Stomach (tissue), 9 donors: Measurements from ENCODE around the gene ABCA7. TPM values are rescaled to one million over a fixed set of nuclear protein-coding genes. Genes with fewer than 3 reads are reported as not detected.

Experiments
- DNase-seq, 2 donors: peaks; one replicate each; pipeline versions ENCODE4 v3.0.0 to v3.0.0-alpha.2; 2013 to 2019
- H3K27ac ChIP-seq, 5 donors: fragments of 200-600 bp in 4 of 5; sonication (generic) in 4 of 5; one replicate each; pipeline ENCODE4 v1.5.1; 2013 to 2019; ENCODE audit warnings: mild to moderate bottlenecking in 1 of 5, moderate library complexity in 1 of 5
- H3K27me3 ChIP-seq, 3 donors: fragments of 200-600 bp; sonication (generic); one replicate each; pipeline ENCODE4 v1.5.1; 2017 to 2019; ENCODE audit warnings: mixed run types in 1 of 3
- H3K36me3 ChIP-seq, 4 donors: fragments of 200-600 bp; sonication (generic); 1 replicate in 3 of 4; 2 replicates in 1 of 4; pipeline ENCODE4 v1.5.1; 2016 to 2019
- H3K4me1 ChIP-seq, 4 donors: fragments of 200-600 bp; sonication (generic); one replicate each; pipeline ENCODE4 v1.5.1; 2016 to 2019
- H3K4me3 ChIP-seq, 4 donors: fragments of 200-600 bp; sonication (generic) in 3 of 4; one replicate each; pipeline ENCODE4 v1.5.1; 2016 to 2019; ENCODE audit warnings: mild to moderate bottlenecking in 1 of 4
- H3K9me3 ChIP-seq, 4 donors: fragments of 200-600 bp; sonication (generic); one replicate each; pipeline ENCODE4 v1.5.1; 2016 to 2019
- CTCF ChIP-seq, 7 experiments: fragments of 450-650 bp in 4 of 7; fragments of 200-600 bp in 3 of 7; sonication (generic) in 3 of 7; IDR thresholded peaks; one replicate each; pipeline ENCODE4 v1.5.1; 2016 to 2019; ENCODE audit warnings: antibody characterized with exemption in 7 of 7, control low read depth in 2 of 7, mild to moderate bottlenecking in 1 of 7
- EP300 ChIP-seq: sonication (generic); formaldehyde crosslinking; IDR thresholded peaks from one replicate; pipeline ENCODE4 v1.6.1; 2017; ENCODE audit warnings: antibody characterized with exemption
- POLR2A ChIP-seq, 4 donors: fragments of 450-650 bp; IDR thresholded peaks; one replicate each; pipeline ENCODE4 v1.6.1; 2016; ENCODE audit warnings: antibody characterized with exemption in 4 of 4, control low read depth in 2 of 4, mild to moderate bottlenecking in 1 of 4, moderate library complexity in 1 of 4
- POLR2AphosphoS5 ChIP-seq, 3 donors: sonication (generic); formaldehyde crosslinking; IDR thresholded peaks; one replicate each; pipeline ENCODE4 v1.6.1; 2016; ENCODE audit warnings: antibody characterized with exemption in 3 of 3
- WGBS, 5 donors: extraction: QIAGEN DNeasy Blood & Tissue Kit in 3 of 5; methylation state at CpG; one replicate each; pipeline versions ENCODE4 v1.1.5 to v1.1.7; 2013 to 2018; 5-methylcytosine and 5-hydroxymethylcytosine counted together
- intact Hi-C: fragments of 100-400 bp; cut with DNase I; formaldehyde crosslinking; loops from one replicate; pipeline ENCODE4 v1.15.1; 2023; ENCODE audit warnings: low total_unique reads
- polyA plus RNA-seq, 3 donors: library from polyadenylated mRNA; stranded (reverse); fragments of 200-250 nt; gene quantifications; one replicate each; pipeline ENCODE4 v1.2.3, GENCODE V29; 2013
- total RNA-seq, 5 donors: library from RNA; depleted of rRNA; stranded (reverse); fragments of >200 nt; gene quantifications; one replicate each; pipeline versions ENCODE4 v1.1.0 to v1.2.3, GENCODE V29; 2014 to 2016
- donor health status: healthy with polysubstance abuse.
- donor health status: Bipolar disorder and iron deficiency.
- donor health status: healthy.

Gene ABCA7
- total and polyA plus RNA-seq, 8 donors: 5.1 to 144 (median 34.7) TPM

GRCh38 chr19:1068009-1069001 is 28.4 kb downstream of the ABCA7 start:
- peaks cover 0 to 78% (median 39%) of the 10 kb centered on the region in 3 donors for H3K27me3 ChIP-seq
- TF ChIP-seq CTCF (IDR thresholded peaks at IDR 0.05): no peak
- no peak for TF ChIP-seq POLR2A (IDR thresholded peaks at IDR 0.05)
- no peak for TF ChIP-seq EP300
- TF ChIP-seq POLR2AphosphoS5 (IDR thresholded peaks at IDR 0.05): no peak
- H3K27ac ChIP-seq: peak overlapping the region; percentile 37 to 87 (median 77)
- H3K4me1 ChIP-seq: peaks cover 54 to 91% (median 71%) of the 10 kb centered on the region in 4 donors
- peaks cover 0 to 16% (median 0%) of the 10 kb centered on the region in 4 donors for H3K36me3 ChIP-seq
- intact Hi-C loops: no loop called here
- H3K4me3 ChIP-seq: peak overlapping the region; percentile 42 to 62 (median 50)
- peak in 1 of 2 donors; percentile 57 for DNase-seq
- H3K9me3 ChIP-seq: no peaks in the 10 kb centered on the region
- 58 to 72% (median 64%) methylated on average over 33 to 45 of the region's 45 CpGs for WGBS, 5 donors

GRCh38 chr19:1069009-1069779 is 29.3 kb downstream of the ABCA7 start:
- intact Hi-C loops: no loop called here
- peaks cover 53 to 94% (median 76%) of the 10 kb centered on the region in 4 donors for H3K4me1 ChIP-seq
- WGBS, 5 donors: 25 to 35% (median 26%) methylated on average over 22 to 25 of the region's 25 CpGs
- peak; percentile 69 to 74 for DNase-seq
- no peaks in the 10 kb centered on the region for H3K9me3 ChIP-seq
- H3K27ac ChIP-seq: peak overlapping the region; percentile 27 to 87 (median 77)
- H3K36me3 ChIP-seq: peaks cover 0 to 23% (median 0%) of the 10 kb centered on the region in 4 donors
- no peak for TF ChIP-seq POLR2A (IDR thresholded peaks at IDR 0.05)
- TF ChIP-seq POLR2AphosphoS5 (IDR thresholded peaks at IDR 0.05): peak in 2 of 3 donors; percentile 25 to 35
- H3K27me3 ChIP-seq: peaks cover 0 to 78% (median 39%) of the 10 kb centered on the region in 3 donors
- peak overlapping the region; percentile 42 to 62 (median 50) for H3K4me3 ChIP-seq

GRCh38 chr19:1070576-1070930 is 30.6 kb downstream of the ABCA7 start:
- Histone ChIP-seq H3K36me3 (peaks cover 0 to 23% (median 0%) of the 10 kb centered on the region in 4 donors), H3K4me3 (no peak overlapping the region), H3K4me1 (peaks cover 44 to 94% (median 76%) of the 10 kb centered on the region in 4 donors), H3K9me3 (no peaks in the 10 kb centered on the region), H3K27me3 (peaks cover 0 to 71% (median 39%) of the 10 kb centered on the region in 3 donors), H3K27ac (no peak overlapping the region)
- no peak for DNase-seq
- WGBS, 5 donors: 14 to 51% (median 21%) methylated on average over 17 to 21 of the region's 21 CpGs
- no peak for TF ChIP-seq POLR2A (IDR thresholded peaks at IDR 0.05)
- TF ChIP-seq EP300: no peak
- no peak for TF ChIP-seq CTCF (IDR thresholded peaks at IDR 0.05)
- TF ChIP-seq POLR2AphosphoS5 (IDR thresholded peaks at IDR 0.05): no peak
- intact Hi-C loops: no loop called here

GRCh38 chr19:1070931-1071791 is 31.3 kb downstream of the ABCA7 start:
- no peak for TF ChIP-seq CTCF (IDR thresholded peaks at IDR 0.05)
- TF ChIP-seq EP300: no peak
- Histone ChIP-seq H3K9me3 (no peaks in the 10 kb centered on the region), H3K27me3 (peaks cover 0 to 65% (median 35%) of the 10 kb centered on the region in 3 donors), H3K27ac (no peak overlapping the region), H3K36me3 (peaks cover 0 to 23% (median 0%) of the 10 kb centered on the region in 4 donors), H3K4me3 (peak overlapping the region; percentile 0 to 26 (median 14)), H3K4me1 (peaks cover 39 to 94% (median 75%) of the 10 kb centered on the region in 4 donors)
- WGBS, 5 donors: 14 to 30% (median 19%) methylated on average over 24 to 99 of the region's 99 CpGs
- DNase-seq: no peak
- intact Hi-C loops: no loop called here
